ENCODE data around the gene COL12A1.

COL12A1 gene

GRCh38 chr6:75171567-75171966 is 34.3 kb downstream of the COL12A1 start:
- no peak overlapping the region for H3K27ac ChIP-seq
- no peak for DNase-seq (ENCODE audit: low spot score)
- TF ChIP-seq CTCF (conservative IDR thresholded peaks at IDR 0.05; ENCODE audit: low read depth), result no peak
- POLR2A ChIA-PET (ENCODE audit: low non-redundant PET), result no interaction called here
- CTCF ChIA-PET, result no interaction called here

GRCh38 chr6:75170691-75171560 is 34.9 kb downstream of the COL12A1 start:
- no peak overlapping the region for H3K27ac ChIP-seq
- CTCF ChIA-PET, result interaction anchor here (1.0 kb wide), 1 partner anchor 406 kb away, joined by 5 read pairs; no protein-coding TSS in a partner anchor
- POLR2A ChIA-PET (ENCODE audit: low non-redundant PET), result no interaction called here

GRCh38 chr6:75169689-75170586 is 35.9 kb downstream of the COL12A1 start:
- no peak overlapping the region for H3K27ac ChIP-seq
- CTCF ChIA-PET, result interaction anchor here (1.0 kb wide), 1 partner anchor 405 kb away, joined by 5 read pairs; no protein-coding TSS in a partner anchor
- no peak for DNase-seq (ENCODE audit: low spot score)
- POLR2A ChIA-PET (ENCODE audit: low non-redundant PET), result no interaction called here
- no peak for TF ChIP-seq CTCF (conservative IDR thresholded peaks at IDR 0.05; ENCODE audit: low read depth)

More at GRCh38 chr6:75170691-75171560, 34.9 kb downstream of the COL12A1 start:
- DNase-seq (ENCODE audit: low spot score), result no peak
- TF ChIP-seq CTCF (conservative IDR thresholded peaks at IDR 0.05; ENCODE audit: low read depth), result no peak

GRCh38 chr6:75167851-75168250 is 38.0 kb downstream of the COL12A1 start:
- POLR2A ChIA-PET (ENCODE audit: low non-redundant PET), result no interaction called here
- CTCF ChIA-PET, result no interaction called here
- no peak for TF ChIP-seq CTCF (conservative IDR thresholded peaks at IDR 0.05; ENCODE audit: low read depth)
- H3K27ac ChIP-seq, result no peak overlapping the region
- DNase-seq (ENCODE audit: low spot score), result no peak

- ChIA-PET POLR2A (ENCODE audit: low non-redundant PET) (no interaction called here), CTCF (interaction anchor here (0.6 kb wide), 1 partner anchor 37 kb away, joined by 5 read pairs; no protein-coding TSS in a partner anchor)
- no peak overlapping the region for H3K27ac ChIP-seq
- DNase-seq (ENCODE audit: low spot score), result no peak
- TF ChIP-seq CTCF (conservative IDR thresholded peaks at IDR 0.05; ENCODE audit: low read depth), result no peak
Observed at GRCh38 chr6:75167325-75167724, 38.5 kb downstream of the COL12A1 start.

GRCh38 chr6:75166773-75167172 is 39.1 kb downstream of the COL12A1 start:
- POLR2A ChIA-PET (ENCODE audit: low non-redundant PET), result no interaction called here
- TF ChIP-seq CTCF (conservative IDR thresholded peaks at IDR 0.05; ENCODE audit: low read depth), result no peak
- CTCF ChIA-PET, result interaction anchor here (0.6 kb wide), 1 partner anchor 37 kb away, joined by 5 read pairs; no protein-coding TSS in a partner anchor
- H3K27ac ChIP-seq, result no peak overlapping the region
- DNase-seq (ENCODE audit: low spot score), result no peak

Data from RWPE1 (cell line).